GM18909 (cell line): ENCODE data around the gene AEN.
"Not testable (repeated sequence)": the region's sequence is repeated elsewhere in the genome, so short reads cannot be mapped to it uniquely, and the experiment has no call there.

Experiments
- ATAC-seq: cut with Tn5 transposase; IDR thresholded peaks from one replicate; pipeline ENCODE4 v1.9.1; 2021; ENCODE audit warnings: mild to moderate bottlenecking; ENCODE audit not compliant: unreplicated experiment, poor library complexity

AEN gene

DNA sequence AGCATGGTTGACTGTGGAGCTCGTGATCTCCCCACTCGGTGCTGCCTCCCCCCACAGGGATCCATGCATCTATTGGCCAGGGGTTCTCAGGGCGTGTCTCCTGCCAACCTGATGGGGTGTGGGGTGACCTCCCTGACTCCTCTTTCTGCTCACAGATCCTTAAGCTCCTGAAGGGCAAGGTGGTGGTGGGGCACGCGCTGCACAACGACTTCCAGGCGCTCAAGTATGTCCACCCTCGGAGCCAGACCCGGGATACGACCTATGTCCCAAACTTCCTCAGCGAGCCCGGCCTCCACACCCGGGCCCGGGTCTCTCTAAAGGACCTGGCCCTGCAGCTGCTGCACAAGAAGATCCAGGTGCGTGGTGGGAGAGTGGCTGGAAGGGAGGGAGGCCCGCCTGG is 7.9 kb downstream of the AEN start:
- no peak for ATAC-seq

DNA sequence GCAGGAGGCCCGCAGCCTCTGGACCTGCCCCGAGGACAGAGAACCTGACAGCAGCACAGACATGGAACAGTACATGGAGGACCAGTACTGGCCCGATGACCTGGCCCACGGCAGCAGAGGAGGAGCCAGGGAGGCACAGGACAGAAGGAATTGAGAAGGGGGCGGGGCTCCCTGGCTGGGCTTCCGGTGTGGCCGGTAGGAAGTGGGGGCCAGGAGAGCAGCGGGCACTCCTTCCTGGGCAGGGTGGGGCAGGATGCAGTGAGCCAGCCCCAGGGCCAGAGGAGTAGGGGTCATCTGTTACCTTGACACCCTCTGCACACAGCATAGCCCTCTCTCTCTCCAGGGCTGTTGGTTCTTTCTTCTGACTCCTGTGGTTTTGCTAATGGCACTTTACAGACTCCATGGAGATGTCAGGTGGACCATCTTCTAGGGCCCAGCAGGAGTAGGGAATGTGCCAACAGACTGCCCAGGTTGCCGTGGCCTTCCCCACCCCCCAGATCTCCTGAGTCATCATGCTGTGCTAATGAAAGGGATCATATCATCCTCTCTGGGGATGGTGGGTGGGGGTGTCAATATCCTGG is 9.1 kb downstream of the AEN start:
- ATAC-seq = no peak

DNA sequence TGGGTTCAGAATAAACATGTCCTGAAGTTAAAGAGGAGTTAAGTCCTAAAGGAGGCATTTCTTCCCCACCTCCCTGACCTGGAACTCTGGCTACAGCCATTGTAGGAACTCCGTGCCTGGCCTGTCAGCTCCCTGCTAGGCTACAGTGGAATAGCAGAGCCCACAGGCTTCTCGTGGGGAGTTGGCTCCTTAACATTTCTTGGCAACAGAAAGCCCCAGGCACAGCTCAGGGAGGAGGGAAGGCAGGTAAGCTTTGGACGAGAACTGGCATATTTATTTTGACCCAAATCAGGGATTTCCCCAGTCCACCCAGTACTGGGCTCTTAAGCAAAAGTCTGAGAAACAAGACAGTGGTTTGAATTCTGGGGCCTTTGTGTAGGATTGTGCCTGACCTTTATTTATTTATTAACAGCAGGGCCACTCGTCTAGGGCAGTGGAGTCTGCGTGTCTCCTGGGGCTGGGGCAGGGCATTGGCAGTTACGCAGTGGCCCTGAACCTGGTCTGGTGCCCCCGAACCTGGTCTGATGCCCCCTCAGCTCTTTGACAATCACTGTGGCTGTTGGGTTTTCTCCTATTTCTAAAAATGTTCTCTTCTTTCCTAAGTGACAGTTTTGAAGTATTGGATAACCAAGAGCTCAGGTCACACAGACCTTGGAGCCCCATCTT is 9.8 kb downstream of the AEN start:
- ATAC-seq = no peak

DNA sequence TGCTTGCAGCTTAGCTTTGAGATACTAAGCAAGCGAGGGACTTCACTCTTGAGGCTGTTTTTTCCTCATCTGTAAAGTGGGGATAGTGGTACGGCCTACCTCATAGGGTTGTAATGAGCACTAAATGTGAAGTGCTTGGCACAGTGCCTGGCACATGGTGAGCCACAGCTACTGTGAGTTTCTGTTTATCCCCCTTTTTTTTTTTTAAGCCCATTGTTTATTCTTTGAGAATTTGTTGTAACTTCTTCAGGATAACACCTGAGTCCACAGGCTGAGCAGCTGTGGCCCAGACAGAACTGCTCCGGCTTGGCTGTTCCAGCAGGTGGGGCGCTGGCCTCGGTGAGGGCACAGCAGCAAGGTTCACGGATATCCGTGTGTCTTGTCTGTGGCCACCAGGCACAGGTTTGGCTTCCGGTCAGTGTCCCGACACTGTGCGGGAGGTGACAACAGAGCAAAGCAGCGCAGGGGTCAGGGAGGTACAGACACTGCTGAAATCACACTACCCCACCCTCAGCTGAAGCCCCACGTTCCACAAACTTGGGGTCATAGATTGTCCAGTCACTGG is 10.4 kb downstream of the AEN start:
- ATAC-seq = no peak

DNA sequence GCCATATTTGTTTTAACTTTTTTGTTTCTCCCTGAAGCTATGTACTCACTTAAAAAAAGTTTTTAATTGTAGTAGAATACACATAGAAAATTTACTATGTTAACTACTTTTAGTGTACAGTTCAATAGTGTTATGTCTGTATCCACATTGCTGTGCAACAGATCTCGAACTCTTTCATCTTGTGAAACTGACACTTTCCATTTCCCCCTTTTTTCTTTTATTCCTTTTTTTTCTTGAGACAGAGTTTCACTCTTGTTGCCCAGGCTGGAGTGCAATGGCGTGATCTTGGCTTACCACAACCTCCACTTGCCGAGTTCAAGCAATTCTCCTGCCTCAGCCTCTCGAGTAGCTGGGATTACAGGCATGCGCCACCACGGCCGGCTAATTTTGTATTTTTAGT is 11.7 kb downstream of the AEN start:
- not testable (repeated sequence) for ATAC-seq

DNA sequence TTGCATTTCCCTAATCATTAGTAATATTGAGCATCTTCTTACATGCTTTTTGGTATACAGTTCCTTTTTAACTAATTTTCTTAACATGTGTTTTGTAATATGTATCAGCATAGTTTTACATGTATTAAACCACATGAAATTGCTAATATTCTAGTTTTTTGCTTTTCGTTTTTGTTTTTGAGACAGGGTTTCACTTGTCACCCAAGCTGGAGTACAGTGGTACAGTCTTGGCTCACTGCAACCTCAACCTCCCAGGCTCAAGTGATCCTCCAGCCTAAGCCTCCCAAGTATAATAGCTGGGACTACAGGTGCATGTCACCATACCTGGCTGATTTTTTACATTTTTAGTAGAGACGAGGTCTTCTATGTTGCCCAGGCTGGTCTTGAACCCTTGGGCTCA is 13.3 kb downstream of the AEN start:
- ATAC-seq = no peak

DNA sequence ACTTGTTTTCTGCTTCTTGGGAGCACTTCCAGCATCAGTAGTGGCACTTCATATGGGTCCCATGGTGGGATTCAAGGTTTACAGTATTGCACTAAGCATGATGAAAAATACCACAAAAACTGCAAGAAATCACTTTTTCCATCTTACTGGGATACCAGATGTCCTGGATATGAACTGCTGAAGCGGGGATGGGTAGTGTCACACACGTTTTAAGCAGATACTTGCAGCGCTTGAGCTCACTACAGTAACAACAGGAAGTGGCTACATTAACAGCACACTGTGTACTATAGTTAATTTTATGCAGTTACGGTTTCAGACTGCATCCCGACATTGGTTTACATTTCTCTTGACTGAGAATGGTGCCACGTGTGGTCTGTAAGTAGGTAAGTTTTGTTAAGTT is 14.2 kb downstream of the AEN start:
- ATAC-seq = peak; percentile 39

DNA sequence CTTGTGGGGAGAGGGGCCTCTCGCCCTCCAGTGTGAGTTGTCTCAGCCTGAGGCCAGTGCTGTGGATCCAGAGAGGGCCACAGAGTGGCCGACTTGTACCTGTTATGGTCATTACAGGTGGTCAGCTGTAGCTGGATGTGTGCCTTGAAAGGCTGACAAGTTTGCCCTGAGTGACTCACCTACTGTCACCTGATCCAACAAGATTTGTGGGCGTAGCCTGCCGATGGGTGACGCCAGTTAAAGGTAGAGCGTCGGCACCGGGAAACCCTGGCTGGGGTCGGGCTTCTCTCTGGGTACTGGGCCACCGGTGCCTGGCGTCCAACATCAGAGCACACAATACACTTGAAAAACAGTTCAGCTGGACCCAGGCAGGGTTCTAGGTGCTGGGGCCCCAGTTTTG is 14.9 kb downstream of the AEN start:
- ATAC-seq = no peak

DNA sequence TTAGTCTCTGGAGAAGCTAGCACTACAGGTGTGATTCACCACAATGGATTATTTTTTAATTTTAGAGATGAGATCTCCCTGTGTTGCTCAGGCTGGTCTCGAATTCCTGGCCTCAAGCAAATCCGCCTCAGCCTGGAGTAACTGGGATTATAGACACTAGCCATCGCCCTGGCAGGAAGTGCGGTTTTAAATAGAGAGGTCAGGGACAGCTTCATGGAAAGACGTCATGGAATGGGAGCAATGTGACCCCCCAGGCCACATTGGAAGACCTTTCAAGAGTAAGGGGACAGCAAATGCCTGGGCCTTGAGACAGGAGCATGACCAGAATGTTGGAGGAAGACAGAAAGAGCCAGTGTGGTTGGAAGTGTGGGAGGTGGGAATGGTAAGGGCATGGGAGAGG is 15.5 kb downstream of the AEN start:
- no peak for ATAC-seq

DNA sequence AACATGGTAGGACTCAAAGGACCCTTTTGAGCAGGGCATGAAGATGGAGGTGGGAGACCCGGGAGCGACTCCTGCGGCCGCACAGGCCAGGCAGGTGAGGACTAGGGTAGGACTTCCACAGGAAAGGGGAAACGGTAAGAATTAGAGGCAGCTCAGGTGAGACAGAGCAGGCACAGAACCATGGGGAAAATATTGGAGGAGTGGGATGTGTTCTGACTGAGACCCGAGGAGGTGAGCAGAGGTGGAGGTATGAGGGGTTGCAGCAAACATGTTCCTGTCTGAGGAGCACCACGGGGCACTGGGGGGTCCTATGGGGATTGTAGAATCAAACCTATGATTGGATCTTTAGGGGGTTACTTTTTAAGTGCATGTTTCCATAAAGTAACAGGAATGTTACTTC is 16.3 kb downstream of the AEN start:
- no peak for ATAC-seq

DNA sequence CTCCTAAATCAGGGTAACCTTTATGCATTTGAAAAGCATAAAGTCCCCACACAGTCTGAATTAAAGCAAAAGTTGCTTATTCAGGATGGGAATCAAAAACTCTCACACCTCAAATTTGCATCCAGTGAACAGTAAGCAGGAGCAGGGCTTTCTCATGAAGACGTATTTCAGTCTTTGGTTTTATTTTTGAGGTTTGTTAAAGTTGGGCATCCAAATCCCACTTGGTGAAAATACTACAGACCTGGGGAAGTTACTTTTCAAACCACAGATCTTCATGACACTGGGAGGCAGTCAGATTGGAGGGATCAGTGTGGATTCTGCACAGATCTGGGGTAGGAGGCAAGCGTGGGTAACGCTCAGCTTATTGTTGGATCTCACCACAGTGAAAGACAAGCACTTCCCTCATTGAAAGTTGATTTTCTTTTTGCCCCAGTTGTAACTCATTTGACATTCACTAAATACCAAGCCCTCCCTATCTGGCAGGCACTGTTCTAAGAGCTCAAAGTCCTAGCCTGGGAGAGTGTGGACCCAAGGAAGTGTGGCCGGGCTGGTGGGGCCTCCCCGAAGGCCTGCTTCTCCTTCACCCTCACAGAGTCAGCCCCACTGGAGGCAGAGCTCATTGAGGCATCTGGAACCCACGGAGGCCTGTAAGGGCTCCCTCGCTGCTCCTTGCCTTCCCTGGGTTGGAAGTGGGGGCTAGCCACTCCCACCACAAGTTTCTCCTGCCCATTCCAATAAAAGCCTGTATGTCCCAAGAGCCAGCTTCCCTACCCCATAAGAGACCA is 16.9 kb downstream of the AEN start:
- ATAC-seq = no peak

DNA sequence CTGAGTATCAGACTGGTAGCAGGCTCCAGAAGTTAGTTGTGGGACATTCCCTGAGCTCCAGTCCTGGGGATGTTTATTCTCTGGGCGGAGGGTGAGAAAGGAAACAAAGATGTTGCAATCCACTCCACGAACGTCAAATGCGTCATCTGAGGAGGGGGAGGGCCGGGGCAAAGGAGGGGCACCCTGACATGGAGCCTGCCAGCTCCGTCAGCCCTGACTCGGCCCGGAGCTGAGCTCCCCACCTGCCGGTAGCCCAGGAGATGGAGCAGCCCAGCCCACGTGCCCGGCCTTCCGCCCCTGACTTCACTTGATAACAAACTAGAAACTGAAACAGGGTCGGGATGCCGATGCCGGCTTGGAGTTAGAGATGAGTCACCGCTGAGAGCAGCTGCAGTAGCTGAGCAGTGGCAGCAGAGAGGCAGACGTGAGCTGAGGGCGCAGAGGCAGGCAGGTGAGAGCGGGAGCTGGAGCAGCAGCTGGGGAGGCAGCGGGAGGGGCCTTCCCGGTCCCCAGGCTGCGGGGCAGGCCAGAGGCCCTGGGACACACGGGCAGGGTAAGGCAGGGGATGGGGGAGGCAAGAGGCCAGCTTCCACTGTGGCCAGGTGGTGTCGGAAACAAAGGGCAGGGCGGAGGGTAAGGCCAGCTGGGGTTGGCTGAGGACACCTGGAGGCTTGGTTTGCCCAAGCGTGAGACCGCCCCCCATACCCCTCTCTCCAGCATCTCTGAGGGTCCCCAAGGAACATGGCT is 17.7 kb downstream of the AEN start, which contains the start of gene ISG20:
TSS of gene ISG20 (plus strand) at position 391 of the 747 bp plus-strand sequence. CDS start at position 742, 351 bp downstream.
- peak; percentile 75 for ATAC-seq

DNA sequence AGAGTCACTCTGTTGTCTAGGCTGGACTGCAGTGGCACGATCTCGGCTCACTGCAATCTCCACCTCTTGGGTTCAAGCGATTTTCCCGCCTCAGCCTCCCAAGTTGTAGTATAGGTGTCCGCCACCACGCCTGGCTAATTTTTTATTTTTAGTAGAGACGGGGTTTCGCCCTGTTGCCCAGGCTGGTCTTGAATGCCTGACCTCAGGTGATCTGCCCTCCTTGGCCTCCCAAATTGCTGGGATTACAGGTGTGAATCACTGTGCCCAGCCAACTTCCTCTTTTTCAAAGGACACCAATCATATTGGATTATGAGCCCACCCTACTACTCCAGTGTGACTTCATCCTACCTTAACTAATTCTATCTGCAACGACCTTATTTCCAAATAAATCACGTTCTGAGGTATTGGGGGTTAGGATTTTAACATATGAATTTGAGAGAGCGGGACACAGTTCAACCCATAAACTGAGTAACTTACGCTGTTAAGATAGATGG is 20.9 kb downstream of the AEN start:
- ATAC-seq = no peak

DNA sequence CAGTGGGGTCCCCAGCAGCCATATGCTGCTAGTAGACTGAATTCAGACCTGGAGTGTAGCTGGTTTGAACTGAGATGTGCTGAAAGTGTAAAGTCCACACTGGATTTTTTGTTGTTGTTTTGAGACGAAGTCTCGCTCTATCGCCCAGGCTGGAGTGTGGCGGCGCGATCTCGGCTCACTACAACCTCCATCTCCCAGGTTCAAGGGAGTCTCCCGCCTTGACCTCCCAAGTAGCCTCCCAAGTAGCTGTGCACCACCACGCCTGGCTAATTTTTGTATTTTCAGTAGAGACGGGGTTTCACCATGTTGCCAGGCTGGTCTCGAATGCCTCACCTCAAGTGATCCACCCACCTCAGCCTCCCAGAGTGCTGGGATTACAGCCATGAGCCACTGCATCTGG is 21.4 kb downstream of the AEN start:
- ATAC-seq = not testable (repeated sequence)

DNA sequence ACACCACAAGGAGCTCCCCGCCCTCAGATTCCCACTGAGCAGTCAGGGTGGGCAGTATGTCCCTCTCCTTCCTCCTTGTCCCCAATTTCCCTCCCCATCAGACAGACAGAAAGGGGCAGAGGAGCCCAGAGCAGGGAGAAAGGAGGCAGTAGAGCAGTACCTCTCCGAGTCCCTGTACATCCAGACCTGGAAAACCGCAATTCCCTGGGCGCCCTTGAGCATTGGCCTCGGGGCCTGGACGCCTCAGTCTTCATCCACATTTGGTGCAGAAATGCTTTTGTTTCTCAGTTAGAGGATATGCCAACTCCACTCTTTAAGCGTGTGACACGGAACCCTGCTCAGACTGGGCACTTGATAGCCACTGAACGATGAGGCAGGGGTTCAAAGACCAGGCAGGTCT is 23.6 kb downstream of the AEN start:
- no peak for ATAC-seq

DNA sequence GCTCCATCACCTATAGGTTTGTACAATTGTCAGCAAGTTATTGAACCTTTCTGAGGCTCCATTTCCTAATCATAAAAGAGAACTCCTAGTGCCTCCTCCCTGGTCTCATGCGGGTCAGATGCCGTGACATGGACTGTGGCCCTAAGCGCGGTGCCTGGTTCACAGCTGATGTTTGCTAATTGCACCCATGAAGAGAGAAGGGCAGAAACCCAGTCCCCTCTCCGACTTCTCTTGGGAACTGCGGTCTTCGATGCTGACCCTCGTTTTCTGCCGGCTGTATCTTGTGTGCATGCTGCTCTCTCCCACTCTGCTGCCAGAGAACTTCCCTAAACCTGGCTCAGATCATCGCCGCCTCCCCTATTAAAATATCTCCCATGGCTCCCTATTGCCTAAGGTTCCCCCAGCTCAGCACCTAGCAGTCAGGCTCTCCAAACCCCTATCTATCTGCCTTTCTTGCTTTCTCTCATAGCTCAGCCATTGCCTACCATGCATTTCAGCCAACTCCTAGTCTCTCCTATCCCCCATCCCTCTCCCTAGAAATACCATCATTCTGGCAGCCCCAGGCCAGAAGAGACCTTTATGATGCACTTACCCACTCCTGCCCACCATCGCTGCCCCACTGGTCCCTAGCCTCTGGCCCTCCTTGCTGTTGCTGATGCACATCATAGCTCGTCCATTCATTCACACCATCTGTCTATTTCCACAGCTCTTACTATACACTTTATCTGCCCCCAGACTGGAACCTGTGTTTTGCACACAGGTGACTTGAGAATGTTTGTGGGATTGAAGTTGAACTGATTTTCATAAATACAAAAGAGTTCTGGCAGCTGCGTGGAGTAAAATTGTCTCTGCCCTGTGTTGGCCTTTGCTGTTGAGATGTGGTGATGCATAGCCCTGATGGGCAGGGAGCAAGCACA is 24.3 kb downstream of the AEN start:
- no peak for ATAC-seq

DNA sequence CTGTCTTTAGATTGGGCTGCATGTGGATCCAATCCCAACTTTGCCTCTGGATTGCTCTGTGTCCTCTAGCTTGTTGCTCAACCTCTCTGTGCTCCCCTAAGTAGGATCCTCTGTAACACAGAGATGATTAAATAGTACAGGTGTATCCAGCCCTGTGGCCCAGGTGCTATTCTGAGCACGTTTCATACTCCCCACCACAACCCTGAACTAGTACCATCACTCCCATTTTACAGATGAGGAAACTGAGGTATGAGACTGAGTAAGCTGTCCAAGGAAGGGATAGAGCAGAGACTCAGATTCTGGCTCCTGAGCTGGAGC is 24.9 kb downstream of the AEN start:
- ATAC-seq = no peak

DNA sequence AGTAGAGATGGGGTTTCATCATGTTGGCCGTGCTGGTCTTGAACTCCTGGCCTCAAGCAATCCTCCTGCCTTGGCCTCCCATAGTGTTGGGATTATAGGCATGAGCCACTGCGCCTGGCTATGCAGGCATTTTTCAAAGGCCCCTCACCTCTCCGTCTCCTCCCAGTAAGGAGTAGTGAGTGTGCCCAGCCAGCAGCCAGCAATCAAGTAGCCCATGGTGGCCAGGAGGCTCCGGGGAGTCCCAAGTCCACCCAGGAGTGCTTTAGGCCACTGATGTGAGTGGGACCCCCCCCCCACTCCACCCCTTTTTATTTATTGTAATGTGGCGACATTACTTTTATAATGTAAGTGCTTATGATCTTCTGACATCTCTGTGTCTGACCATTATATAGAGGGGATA is 25.8 kb downstream of the AEN start:
- no peak for ATAC-seq

DNA sequence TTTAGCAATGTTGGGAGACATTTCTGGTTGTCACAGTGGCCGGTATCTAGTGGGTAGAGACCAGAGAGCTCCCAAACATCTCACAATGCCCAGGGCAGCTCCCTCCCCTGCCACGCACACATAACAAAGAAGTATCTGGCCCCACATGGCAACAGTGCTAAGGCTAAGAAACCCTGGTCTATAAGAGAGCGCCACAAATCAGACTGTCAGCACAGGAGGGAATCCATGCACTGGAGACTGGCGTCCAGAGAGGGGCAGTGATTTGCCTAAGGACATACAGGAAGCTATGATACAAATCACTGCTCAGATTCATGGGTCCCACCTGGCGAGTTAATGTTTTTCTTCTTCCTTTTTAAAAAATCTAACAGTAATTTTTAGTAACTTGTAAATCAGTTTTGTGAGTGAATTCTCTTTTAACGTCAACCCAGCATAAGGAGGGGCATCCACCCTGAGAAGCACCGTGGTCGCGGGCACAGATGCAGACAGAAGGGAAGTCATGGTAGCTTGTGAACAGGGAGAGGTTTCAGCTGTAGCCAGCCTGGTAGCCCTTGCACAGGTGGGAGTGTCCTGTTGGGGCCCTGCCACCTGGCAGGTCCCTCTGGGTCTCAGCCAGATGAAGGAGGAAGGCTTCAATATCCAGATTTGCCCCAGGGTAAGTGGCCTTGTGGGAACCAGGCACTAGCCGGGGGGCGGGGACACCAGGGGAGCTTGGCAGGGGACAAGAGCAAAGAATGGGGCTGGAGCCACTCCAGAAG is 26.4 kb downstream of the AEN start:
- ATAC-seq = no peak
